Peyer's patch (tissue), 4 donors: ENCODE measurements around the gene RALGPS2.

Source experiments
- CTCF ChIP-seq, 6 experiments: fragments of 450-650 bp in 4 of 6; fragments of 200-600 bp in 2 of 6; sonication (generic) in 1 of 6; IDR thresholded peaks; one replicate each; pipeline ENCODE4 v1.5.1; 2017 to 2019; ENCODE audit warnings: antibody characterized with exemption in 6 of 6, mild to moderate bottlenecking in 3 of 6, moderate library complexity in 1 of 6
- POLR2A ChIP-seq, 2 donors: fragments of 450-650 bp; IDR thresholded peaks; one replicate each; pipeline ENCODE4 v1.5.1; 2017; ENCODE audit warnings: antibody characterized with exemption in 2 of 2, mild to moderate bottlenecking in 2 of 2, moderate library complexity in 2 of 2

DNA sequence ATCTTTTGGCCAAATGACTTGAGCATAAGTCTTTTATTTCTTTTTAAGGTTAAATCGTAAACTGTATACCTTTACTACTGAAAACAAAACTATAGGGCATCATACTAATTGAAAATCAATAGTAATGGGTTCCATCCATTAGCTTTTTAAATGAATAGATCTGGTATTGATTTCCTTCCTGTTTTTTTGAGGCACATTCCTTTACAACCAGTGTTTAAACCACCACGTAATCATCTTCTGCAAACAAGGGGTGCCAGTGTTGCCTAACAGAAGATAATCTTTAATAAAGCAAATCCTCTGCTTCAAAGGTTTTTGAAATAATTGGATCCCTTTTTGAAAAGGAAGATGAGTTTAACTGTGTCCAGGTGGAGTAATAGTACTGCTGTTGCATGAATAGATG lies 194.5 kb downstream of the RALGPS2 start:
- no peak for TF ChIP-seq CTCF (IDR thresholded peaks at IDR 0.05)
- TF ChIP-seq POLR2A (IDR thresholded peaks at IDR 0.05) = no peak
